ENCODE measurements around the gene ARHGAP23.

GRCh38 chr17:38485146-38485468, 56.8 kb downstream of the ARHGAP23 start:
- no peak for TF ChIP-seq EZH2 (IDR thresholded peaks at IDR 0.05; ENCODE audit: low read length, missing control alignments)
- TF ChIP-seq, protein P1, sequence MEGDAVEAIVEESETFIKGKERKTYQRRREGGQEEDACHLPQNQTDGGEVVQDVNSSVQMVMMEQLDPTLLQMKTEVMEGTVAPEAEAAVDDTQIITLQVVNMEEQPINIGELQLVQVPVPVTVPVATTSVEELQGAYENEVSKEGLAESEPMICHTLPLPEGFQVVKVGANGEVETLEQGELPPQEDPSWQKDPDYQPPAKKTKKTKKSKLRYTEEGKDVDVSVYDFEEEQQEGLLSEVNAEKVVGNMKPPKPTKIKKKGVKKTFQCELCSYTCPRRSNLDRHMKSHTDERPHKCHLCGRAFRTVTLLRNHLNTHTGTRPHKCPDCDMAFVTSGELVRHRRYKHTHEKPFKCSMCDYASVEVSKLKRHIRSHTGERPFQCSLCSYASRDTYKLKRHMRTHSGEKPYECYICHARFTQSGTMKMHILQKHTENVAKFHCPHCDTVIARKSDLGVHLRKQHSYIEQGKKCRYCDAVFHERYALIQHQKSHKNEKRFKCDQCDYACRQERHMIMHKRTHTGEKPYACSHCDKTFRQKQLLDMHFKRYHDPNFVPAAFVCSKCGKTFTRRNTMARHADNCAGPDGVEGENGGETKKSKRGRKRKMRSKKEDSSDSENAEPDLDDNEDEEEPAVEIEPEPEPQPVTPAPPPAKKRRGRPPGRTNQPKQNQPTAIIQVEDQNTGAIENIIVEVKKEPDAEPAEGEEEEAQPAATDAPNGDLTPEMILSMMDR (conservative IDR thresholded peaks at IDR 0.05 in 1 of 2, IDR thresholded peaks at IDR 0.05 in 1 of 2; ENCODE audit: low read depth in 1 of 2, low read length in 2 of 2): no peak
